ENCODE results near the gene SCRN1.

- TF ChIP-seq CTCF (IDR thresholded peaks at IDR 0.05) (no peak), POLR2A (IDR thresholded peaks at IDR 0.05) (no peak)
Observed at GRCh38 chr7:30027740-30028215, 38.2 kb upstream of the SCRN1 start.

Data from prostate gland (tissue), 2 donors.